PC-3 (cell line): ENCODE results near the gene BMP7.

Experiments
- CTCF ChIP-seq: fragments of 300-600 bp; sonication (generic); conservative IDR thresholded peaks from 2 replicates; pipeline ENCODE4 v1.5.1; 2017; ENCODE audit warnings: antibody characterized with exemption, low read depth, mild to moderate bottlenecking, low read length
- EZH2 ChIP-seq: fragments of 300-600 bp; sonication (generic); IDR thresholded peaks from one replicate; pipeline ENCODE4 v1.6.1; 2017; ENCODE audit warnings: antibody characterized with exemption, mild to moderate bottlenecking, low read length; ENCODE audit not compliant: unreplicated experiment
- EZH2phosphoT487 ChIP-seq: fragments of 300-600 bp; sonication (generic); IDR thresholded peaks from 2 replicates; pipeline ENCODE4 v1.6.1; 2018; ENCODE audit warnings: mild to moderate bottlenecking, antibody characterized with exemption, low read length, borderline replicate concordance

DNA sequence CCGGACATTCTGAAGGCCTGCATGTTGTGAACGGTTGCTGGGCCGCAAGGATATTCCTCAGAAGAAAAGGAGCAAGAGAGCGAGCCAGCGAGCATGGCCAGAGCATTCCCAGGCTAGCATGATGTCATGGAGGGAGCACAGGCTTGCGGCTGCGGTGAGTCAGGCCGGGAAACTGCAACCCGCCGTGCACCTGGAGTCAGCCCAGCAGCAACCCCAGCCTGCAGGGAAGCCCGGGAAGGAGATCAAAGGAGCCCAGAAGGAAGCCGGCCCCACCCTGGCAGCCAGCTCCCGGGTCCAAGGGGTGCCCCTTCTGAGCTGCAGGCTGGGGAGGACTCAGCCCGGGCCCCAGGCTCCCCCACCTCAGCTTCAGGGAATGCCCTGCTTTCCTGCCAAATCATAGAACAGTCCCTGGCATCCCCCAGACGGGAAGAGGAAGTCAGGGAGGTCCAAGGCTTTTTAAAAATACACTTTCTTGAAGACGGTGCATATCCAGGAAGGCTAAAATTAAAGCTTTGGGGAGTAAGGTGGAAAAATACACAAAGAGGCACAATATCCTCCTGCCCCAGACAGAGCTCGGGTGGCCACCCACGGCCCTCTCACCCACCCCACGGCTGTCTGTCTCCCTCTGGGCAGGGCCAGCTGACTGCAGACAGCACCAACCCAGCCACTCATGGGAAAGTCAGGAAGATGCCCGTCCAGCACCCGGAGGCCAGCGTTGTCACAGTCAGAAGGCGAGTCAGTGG, 53.7 kb downstream of the BMP7 start:
- no peak for TF ChIP-seq CTCF
- no peak for TF ChIP-seq EZH2
- no peak for TF ChIP-seq EZH2phosphoT487
